HepG2 (cell line): ENCODE data around the gene ARPP21. TPM values are rescaled to one million over a fixed set of nuclear protein-coding genes. Genes with fewer than 3 reads are reported as not detected.

Experiments
- HOXA7 ChIP-seq: sonication (generic); formaldehyde crosslinking; IDR thresholded peaks from 2 replicates; pipeline ENCODE4 v1.8.1; 2022; ENCODE audit warnings: mild to moderate bottlenecking, missing genetic modification reagents, moderate library complexity
- MBNL3 ChIP-seq: fragments of 250-450 bp; sonication (Bioruptor Pico); conservative IDR thresholded peaks from 2 replicates; pipeline ENCODE4 v1.8.0; 2022; ENCODE audit warnings: mild to moderate bottlenecking, inconsistent platforms
- polyA plus RNA-seq, 8 experiments: library from polyadenylated mRNA; depleted of rRNA in 3 of 8; stranded (reverse) in 7 of 8; unstranded in 1 of 8; fragments of >200 nt; fragmentation: Illumina TruSeq in 4 of 8; extraction: Trizol in 4 of 8; gene quantifications; 2 replicates each; pipeline versions ENCODE4 v1.2.1 to v1.2.3, GENCODE V29; 2011 to 2016; ENCODE audit warnings: low read depth in 4 of 8, missing spikeins in 1 of 8, mixed read lengths in 1 of 8; ENCODE audit not compliant: insufficient read depth in 1 of 8
- total RNA-seq, 5 experiments: library from RNA; depleted of rRNA; stranded (reverse); fragments of >200 nt; fragmentation: Illumina TruSeq; extraction: Trizol; gene quantifications; 2 replicates each; pipeline ENCODE4 v1.2.3, GENCODE V29; 2016; ENCODE audit warnings: low read depth in 1 of 5
- TF ChIP-seq, protein P1 (sequence below): sonication (generic); formaldehyde crosslinking; IDR thresholded peaks from 2 replicates; pipeline ENCODE4 v1.5.0; 2020; ENCODE audit warnings: mild to moderate bottlenecking, missing genetic modification reagents, borderline replicate concordance
- TF ChIP-seq, protein P2 (sequence below), 2 experiments: IDR thresholded peaks; 2 replicates each; pipeline ENCODE4 v1.6.1; 2011 to 2012; ENCODE audit warnings: low read length in 2 of 2, borderline replicate concordance in 1 of 2, low read depth in 1 of 2, mild to moderate bottlenecking in 1 of 2, moderate library complexity in 1 of 2

Gene ARPP21
- total and polyA plus RNA-seq, 2 of the 13 experiments (the other 11 are each of a cell fraction or from before 2014, with no cell fraction given): not detected

DNA sequence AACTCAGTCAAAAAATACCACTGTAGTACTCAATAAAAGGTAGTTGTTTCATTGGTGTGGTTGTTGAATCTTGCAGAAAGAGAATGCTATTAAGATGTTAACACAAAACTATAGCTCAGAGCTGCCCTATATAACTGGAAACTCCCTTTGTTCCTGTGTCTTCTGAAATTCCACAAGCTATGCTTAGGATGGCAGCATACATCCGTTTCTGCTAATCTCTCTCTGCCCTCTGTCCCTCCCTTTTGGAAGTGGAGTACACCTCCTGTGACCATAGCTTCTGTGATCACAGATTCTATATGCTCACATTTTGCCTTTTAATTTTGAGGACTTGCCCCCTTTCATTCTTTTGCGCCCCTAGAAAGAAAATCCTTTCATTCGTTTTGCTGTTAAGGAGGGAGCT, 33.7 kb downstream of the ARPP21 start (continued):
- TF ChIP-seq, protein P1, sequence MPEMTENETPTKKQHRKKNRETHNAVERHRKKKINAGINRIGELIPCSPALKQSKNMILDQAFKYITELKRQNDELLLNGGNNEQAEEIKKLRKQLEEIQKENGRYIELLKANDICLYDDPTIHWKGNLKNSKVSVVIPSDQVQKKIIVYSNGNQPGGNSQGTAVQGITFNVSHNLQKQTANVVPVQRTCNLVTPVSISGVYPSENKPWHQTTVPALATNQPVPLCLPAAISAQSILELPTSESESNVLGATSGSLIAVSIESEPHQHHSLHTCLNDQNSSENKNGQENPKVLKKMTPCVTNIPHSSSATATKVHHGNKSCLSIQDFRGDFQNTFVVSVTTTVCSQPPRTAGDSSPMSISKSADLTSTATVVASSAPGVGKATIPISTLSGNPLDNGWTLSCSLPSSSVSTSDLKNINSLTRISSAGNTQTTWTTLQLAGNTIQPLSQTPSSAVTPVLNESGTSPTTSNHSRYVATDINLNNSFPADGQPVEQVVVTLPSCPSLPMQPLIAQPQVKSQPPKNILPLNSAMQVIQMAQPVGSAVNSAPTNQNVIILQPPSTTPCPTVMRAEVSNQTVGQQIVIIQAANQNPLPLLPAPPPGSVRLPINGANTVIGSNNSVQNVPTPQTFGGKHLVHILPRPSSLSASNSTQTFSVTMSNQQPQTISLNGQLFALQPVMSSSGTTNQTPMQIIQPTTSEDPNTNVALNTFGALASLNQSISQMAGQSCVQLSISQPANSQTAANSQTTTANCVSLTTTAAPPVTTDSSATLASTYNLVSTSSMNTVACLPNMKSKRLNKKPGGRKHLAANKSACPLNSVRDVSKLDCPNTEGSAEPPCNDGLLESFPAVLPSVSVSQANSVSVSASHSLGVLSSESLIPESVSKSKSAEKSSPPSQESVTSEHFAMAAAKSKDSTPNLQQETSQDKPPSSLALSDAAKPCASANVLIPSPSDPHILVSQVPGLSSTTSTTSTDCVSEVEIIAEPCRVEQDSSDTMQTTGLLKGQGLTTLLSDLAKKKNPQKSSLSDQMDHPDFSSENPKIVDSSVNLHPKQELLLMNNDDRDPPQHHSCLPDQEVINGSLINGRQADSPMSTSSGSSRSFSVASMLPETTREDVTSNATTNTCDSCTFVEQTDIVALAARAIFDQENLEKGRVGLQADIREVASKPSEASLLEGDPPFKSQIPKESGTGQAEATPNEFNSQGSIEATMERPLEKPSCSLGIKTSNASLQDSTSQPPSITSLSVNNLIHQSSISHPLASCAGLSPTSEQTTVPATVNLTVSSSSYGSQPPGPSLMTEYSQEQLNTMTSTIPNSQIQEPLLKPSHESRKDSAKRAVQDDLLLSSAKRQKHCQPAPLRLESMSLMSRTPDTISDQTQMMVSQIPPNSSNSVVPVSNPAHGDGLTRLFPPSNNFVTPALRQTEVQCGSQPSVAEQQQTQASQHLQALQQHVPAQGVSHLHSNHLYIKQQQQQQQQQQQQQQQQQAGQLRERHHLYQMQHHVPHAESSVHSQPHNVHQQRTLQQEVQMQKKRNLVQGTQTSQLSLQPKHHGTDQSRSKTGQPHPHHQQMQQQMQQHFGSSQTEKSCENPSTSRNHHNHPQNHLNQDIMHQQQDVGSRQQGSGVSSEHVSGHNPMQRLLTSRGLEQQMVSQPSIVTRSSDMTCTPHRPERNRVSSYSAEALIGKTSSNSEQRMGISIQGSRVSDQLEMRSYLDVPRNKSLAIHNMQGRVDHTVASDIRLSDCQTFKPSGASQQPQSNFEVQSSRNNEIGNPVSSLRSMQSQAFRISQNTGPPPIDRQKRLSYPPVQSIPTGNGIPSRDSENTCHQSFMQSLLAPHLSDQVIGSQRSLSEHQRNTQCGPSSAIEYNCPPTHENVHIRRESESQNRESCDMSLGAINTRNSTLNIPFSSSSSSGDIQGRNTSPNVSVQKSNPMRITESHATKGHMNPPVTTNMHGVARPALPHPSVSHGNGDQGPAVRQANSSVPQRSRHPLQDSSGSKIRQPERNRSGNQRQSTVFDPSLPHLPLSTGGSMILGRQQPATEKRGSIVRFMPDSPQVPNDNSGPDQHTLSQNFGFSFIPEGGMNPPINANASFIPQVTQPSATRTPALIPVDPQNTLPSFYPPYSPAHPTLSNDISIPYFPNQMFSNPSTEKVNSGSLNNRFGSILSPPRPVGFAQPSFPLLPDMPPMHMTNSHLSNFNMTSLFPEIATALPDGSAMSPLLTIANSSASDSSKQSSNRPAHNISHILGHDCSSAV: no peak
- TF ChIP-seq HOXA7 (CRISPR knock-in tag) (no peak), MBNL3 (no peak)
- TF ChIP-seq, protein P2, sequence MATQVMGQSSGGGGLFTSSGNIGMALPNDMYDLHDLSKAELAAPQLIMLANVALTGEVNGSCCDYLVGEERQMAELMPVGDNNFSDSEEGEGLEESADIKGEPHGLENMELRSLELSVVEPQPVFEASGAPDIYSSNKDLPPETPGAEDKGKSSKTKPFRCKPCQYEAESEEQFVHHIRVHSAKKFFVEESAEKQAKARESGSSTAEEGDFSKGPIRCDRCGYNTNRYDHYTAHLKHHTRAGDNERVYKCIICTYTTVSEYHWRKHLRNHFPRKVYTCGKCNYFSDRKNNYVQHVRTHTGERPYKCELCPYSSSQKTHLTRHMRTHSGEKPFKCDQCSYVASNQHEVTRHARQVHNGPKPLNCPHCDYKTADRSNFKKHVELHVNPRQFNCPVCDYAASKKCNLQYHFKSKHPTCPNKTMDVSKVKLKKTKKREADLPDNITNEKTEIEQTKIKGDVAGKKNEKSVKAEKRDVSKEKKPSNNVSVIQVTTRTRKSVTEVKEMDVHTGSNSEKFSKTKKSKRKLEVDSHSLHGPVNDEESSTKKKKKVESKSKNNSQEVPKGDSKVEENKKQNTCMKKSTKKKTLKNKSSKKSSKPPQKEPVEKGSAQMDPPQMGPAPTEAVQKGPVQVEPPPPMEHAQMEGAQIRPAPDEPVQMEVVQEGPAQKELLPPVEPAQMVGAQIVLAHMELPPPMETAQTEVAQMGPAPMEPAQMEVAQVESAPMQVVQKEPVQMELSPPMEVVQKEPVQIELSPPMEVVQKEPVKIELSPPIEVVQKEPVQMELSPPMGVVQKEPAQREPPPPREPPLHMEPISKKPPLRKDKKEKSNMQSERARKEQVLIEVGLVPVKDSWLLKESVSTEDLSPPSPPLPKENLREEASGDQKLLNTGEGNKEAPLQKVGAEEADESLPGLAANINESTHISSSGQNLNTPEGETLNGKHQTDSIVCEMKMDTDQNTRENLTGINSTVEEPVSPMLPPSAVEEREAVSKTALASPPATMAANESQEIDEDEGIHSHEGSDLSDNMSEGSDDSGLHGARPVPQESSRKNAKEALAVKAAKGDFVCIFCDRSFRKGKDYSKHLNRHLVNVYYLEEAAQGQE (IDR thresholded peaks at IDR 0.05; ENCODE audit: borderline replicate concordance in 1 of 2, low read depth in 1 of 2, low read length in 2 of 2): no peak
